ENCODE measurements around the gene SART1. TPM values are rescaled to one million over a fixed set of nuclear protein-coding genes. Genes with fewer than 3 reads are reported as not detected.

SART1 gene
- total RNA-seq = 10 to 100 TPM; 26.6 to 64.7 (median 54.9) TPM
- polyA plus RNA-seq = 100 to 1,000 TPM in 2 of 3 donors, 10 to 100 TPM in 1; 80.3 to 117 (median 109) TPM
- long read RNA-seq, donor 1, transcript SART1-201 (20 exons, 3,293 nt) = major isoform, 8 of 9 reads
- long read RNA-seq, donor 1, partial matches to known transcripts = 0 of 9 reads
- long read RNA-seq, donor 1, other reads (novel, unspliced or antisense) = 0 of 9 reads
- long read RNA-seq, donor 2, transcript SART1-201 (20 exons, 3,293 nt) = major isoform, 7 of 9 reads
- long read RNA-seq, donor 2, partial matches to known transcripts = 0 of 9 reads
- long read RNA-seq, donor 2, other reads (novel, unspliced or antisense) = 0 of 9 reads

- TF ChIP-seq CTCF (IDR thresholded peaks at IDR 0.05 in 8 of 11, conservative IDR thresholded peaks at IDR 0.05 in 3 of 11) (peak in 3 of 11 experiments; percentile 11 to 36 (median 15)), POLR2A (IDR thresholded peaks at IDR 0.05) (peak in 1 of 3 donors; percentile 51), POLR2AphosphoS5 (IDR thresholded peaks at IDR 0.05) (peak; percentile 95 to 97 (median 95))
- Histone ChIP-seq H3K4me1 (peaks cover 19 to 56% (median 44%) of the 10 kb centered on the region in 6 donors), H3K27ac (peak within 1 kb of the TSS; percentile 64 to 97 (median 94)), H3K4me3 (peak within 1 kb of the TSS; percentile 79 to 100 (median 98)), H3K27me3 (replicated peaks in 1 of 7) (no peaks in the 10 kb centered on the region), H3K9me3 (no peaks in the 10 kb centered on the region), H3K36me3 (peaks cover 4 to 34% (median 29%) of the 10 kb centered on the region in 6 donors)
- WGBS, 5 donors = 0 to 1% (median 0%) methylated on average over 33 to 97 of the region's 97 CpGs
- peak; percentile 99 for DNase-seq
- intact Hi-C loops (cut with DNase I; ENCODE audit: low total_unique reads) = no loop called here
Observed at GRCh38 chr11:65961267-65962140, at the start of gene SART1. TSS of gene SART1 (plus strand) at chr11:65961734. CDS start at chr11:65961781, 47 bp downstream.

- TF ChIP-seq POLR2A (IDR thresholded peaks at IDR 0.05) (no peak), CTCF (IDR thresholded peaks at IDR 0.05 in 8 of 11, conservative IDR thresholded peaks at IDR 0.05 in 3 of 11) (no peak), POLR2AphosphoS5 (IDR thresholded peaks at IDR 0.05) (no peak)
- no peaks in the 10 kb centered on the region for H3K9me3 ChIP-seq
- WGBS, 5 donors = 47 to 82% (median 71%) methylated on average over 3 to 4 of the region's 4 CpGs
- no peak overlapping the region for H3K27ac ChIP-seq
- DNase-seq = no peak
- H3K4me1 ChIP-seq = peaks cover 33 to 60% (median 47%) of the 10 kb centered on the region in 6 donors
- peaks cover 0 to 14% (median 0%) of the 10 kb centered on the region in 6 donors for H3K36me3 ChIP-seq
- H3K27me3 ChIP-seq (replicated peaks in 1 of 7) = peaks cover 0 to 23% (median 0%) of the 10 kb centered on the region in 7 donors
- no peak overlapping the region for H3K4me3 ChIP-seq
- intact Hi-C loops (cut with DNase I; ENCODE audit: low total_unique reads) = no loop called here
Observed at GRCh38 chr11:65912845-65913244, 48.7 kb upstream of the SART1 start.

GRCh38 chr11:65915101-65915820 is 46.3 kb upstream of the SART1 start:
- peaks cover 0 to 14% (median 0%) of the 10 kb centered on the region in 6 donors for H3K36me3 ChIP-seq
- H3K4me3 ChIP-seq = peak overlapping the region in 2 of 8 donors; percentile 13 to 15
- DNase-seq = no peak
- peak overlapping the region in 7 of 8 donors; percentile 36 to 98 (median 71) for H3K27ac ChIP-seq
- 34 to 57% (median 48%) methylated on average over 9 to 10 of the region's 10 CpGs for WGBS, 5 donors
- H3K9me3 ChIP-seq = no peaks in the 10 kb centered on the region
- H3K27me3 ChIP-seq (replicated peaks in 1 of 7) = peaks cover 0 to under 1% (median 0%) of the 10 kb centered on the region in 7 donors
- no peak for TF ChIP-seq POLR2A (IDR thresholded peaks at IDR 0.05)
- no peak for TF ChIP-seq POLR2AphosphoS5 (IDR thresholded peaks at IDR 0.05)
- no peak for TF ChIP-seq CTCF (IDR thresholded peaks at IDR 0.05 in 8 of 11, conservative IDR thresholded peaks at IDR 0.05 in 3 of 11)
- peaks cover 37 to 74% (median 56%) of the 10 kb centered on the region in 6 donors for H3K4me1 ChIP-seq
- intact Hi-C loops (cut with DNase I; ENCODE audit: low total_unique reads) = no loop called here

All from spleen (tissue), 13 donors.